Esophagus squamous epithelium (tissue), 4 donors: ENCODE measurements around the gene PLEKHG2.

ENCODE experiments used
- CTCF ChIP-seq, 6 experiments: fragments of 450-650 bp in 4 of 6; fragments of 200-600 bp in 2 of 6; sonication (generic) in 2 of 6; IDR thresholded peaks; one replicate each; pipeline ENCODE4 v1.5.1; 2016 to 2019; ENCODE audit warnings: antibody characterized with exemption in 6 of 6, mild to moderate bottlenecking in 4 of 6, moderate library complexity in 4 of 6
- POLR2A ChIP-seq, 4 donors: fragments of 450-650 bp; IDR thresholded peaks; one replicate each; pipeline ENCODE4 v1.6.1; 2017; ENCODE audit warnings: antibody characterized with exemption in 4 of 4, mild to moderate bottlenecking in 4 of 4, moderate library complexity in 3 of 4

- no peak for TF ChIP-seq POLR2A (IDR thresholded peaks at IDR 0.05)
- TF ChIP-seq CTCF (IDR thresholded peaks at IDR 0.05) = no peak
Observed at GRCh38 chr19:39423258-39424086, 11.0 kb downstream of the PLEKHG2 start.
